Measurements from ENCODE around the gene C10orf53.
"Not testable (repeated sequence)": the region's sequence is repeated elsewhere in the genome, so short reads cannot be mapped to it uniquely, and the experiment has no call there.

C10orf53 gene

DNA sequence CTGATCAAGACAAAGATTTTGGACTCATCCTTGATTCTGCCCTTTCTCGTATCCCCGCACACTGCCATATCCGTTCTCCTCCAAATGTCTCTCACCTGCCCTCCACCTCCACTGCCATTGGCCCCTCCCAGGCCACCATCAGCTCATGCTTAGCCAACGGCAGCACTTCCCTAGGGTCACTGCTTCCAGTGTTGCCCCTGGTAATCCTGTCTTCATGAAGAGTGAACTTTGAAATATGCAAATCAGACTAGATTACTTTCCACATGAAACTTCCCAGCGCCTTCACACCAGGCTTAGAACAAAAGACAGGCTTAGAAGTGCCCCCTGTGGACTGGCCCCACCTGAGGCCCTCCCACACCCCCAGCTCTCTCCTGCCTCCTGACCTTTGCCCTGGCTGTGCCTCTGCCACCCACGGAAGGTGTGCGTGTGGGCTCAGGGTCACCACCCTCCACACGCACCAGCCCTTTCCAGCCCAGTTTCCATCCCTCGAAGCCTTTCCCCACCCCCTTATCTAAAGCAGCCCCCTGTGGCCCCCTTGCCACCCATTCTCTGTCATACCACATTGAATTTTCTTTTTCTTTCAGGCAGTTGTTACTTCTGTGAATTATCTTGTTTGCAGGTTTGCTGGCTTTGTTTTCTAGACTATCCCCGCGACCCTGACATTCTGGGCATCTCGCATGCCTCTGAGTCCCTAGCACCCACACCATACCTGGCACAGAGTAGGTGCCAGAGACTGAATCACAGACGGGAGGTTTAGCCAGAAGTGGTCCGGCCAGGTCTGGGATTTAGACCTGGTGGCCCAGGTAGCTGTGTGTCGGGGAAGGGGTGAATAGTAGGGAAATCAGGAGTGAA is 26.8 kb upstream of the C10orf53 start:
- DNase-seq (ENCODE audit: low read depth in 1 of 2, low spot score in 1 of 2) = no peak

DNA sequence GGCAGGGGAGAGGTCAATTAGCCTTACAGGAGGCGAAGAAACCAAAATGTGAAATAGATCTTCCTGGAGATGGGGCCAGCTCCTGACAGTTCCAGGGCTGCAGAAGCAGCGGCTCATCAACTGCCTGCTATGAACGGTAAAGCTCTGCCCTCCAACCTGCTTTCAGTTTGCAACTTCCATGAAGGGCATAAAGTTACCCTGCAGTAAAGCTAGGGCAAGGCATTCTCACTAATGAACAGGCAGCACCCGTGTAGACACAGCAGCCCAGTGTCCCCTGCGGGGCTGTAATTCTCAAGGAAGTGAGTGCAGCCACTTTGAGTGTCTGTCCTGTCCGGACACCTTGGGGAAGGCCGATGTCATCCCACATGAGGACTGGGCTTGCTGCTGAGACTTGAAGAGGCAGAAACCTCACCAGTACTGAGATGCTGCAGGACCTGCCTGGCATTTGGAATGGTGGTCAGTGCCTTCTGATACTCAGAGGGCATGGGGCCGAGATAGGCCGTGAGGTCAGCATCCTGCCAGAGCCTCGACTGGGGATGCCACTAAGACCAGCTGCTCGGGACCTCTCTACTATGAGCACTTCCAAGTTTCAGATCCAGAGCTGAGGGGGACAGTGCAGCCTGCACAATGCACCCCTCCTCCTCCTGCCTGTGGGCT is 26.1 kb upstream of the C10orf53 start:
- no peak for DNase-seq (ENCODE audit: low read depth in 1 of 2, low spot score in 1 of 2)

DNA sequence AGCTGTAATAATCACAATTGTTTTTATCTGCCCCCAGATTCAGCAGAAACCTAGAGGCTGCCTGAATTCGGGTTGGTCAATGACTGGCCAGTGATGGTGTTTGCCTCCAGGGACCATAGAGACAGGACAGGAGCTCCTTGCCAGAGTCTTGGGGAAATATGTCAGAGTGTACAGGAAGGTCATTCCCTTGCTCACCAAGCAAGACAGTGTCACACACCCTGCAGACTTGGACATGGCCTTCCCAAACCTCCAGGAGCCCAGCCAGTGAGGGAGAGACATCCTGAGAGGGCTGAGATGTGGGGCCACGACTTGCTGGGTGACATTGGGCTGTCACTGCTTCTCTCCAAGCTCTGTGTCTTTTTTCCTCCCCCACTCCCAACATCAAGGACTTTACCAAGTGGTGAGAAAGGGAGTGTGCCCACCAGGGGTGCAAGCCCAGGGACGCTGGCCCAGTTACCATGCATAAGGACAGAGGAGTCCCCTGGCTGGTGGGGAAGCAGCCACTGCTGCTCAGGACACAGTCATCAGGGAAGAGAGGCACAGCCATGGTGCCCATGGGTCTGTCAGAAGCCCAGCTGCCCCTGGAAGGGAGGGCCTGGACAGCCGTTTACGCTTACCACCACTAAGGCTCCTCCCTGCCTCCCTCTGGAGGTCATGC is 25.3 kb upstream of the C10orf53 start:
- no peak for DNase-seq (ENCODE audit: low read depth in 1 of 2, low spot score in 1 of 2)

DNA sequence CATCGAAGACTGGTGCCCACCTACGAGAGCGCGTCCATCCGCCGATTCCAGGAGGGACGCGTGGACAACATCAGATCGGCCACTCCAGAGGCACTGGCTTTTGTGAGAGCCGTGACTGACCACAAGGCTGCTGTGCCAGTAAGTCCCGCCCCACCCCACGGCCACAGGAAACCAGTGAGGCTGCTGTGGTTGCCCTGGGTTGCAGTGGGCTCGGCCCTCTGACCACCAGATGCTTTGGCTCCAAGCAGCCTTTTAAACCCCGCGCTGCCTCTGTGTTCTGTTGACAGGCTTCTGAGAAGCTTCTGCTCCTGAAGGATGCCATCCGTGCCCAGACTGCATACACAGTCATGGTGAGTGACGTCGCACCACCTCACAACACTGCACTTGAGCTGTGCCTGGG is 24.4 kb upstream of the C10orf53 start:
- no peak for DNase-seq (ENCODE audit: low read depth in 1 of 2, low spot score in 1 of 2)

DNA sequence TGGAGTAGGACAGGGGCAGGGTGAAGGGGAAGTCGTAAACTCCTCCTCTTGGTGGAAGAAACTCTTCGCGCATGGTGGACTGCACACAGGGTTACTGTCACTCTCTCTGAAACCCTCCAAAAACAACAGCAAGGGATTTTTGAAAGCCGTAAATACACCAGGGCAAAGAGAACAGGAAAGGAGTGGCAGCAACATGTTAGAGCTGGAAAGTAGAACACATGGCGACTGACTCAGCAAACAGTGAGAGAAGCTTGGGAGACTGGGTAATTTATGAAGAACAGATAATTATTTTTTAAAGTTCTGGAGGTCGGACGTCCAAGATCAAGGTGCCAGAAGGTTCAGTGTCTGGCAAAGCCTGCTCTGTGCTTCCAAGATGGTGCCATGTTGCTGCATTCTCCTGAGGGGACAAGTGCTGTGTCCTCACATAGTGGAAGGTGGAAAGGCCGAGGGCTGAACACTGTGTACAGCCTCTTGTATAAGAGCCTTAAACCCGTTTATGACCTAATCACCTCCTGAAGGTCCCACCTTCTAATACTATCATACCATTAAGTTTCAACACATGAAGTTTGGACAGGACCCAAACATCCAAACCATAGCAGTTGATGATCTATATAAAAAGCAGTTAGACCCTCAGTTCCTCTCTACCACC is 22.5 kb upstream of the C10orf53 start:
- no peak for DNase-seq (ENCODE audit: low read depth in 1 of 2, low spot score in 1 of 2)

DNA sequence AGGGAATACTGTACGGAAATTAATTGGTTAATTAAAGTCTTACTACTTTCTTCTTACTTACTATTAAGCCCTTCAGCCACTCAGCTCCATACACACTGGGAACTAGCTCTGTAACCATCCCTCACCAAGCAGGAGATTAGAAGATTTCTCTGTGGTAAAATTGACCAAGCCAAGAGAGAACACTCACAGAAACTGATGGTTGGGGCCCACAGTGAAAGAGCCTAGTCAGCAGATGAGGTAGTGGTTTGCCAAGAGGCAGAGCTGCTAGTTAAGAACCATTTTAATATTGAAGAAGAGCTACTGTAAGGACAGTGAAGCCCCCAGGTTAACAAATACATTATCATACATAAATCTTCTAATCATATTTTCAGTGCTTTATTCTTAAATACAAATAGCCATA is 21.8 kb upstream of the C10orf53 start:
- DNase-seq (ENCODE audit: low read depth in 1 of 2, low spot score in 1 of 2) = no peak

DNA sequence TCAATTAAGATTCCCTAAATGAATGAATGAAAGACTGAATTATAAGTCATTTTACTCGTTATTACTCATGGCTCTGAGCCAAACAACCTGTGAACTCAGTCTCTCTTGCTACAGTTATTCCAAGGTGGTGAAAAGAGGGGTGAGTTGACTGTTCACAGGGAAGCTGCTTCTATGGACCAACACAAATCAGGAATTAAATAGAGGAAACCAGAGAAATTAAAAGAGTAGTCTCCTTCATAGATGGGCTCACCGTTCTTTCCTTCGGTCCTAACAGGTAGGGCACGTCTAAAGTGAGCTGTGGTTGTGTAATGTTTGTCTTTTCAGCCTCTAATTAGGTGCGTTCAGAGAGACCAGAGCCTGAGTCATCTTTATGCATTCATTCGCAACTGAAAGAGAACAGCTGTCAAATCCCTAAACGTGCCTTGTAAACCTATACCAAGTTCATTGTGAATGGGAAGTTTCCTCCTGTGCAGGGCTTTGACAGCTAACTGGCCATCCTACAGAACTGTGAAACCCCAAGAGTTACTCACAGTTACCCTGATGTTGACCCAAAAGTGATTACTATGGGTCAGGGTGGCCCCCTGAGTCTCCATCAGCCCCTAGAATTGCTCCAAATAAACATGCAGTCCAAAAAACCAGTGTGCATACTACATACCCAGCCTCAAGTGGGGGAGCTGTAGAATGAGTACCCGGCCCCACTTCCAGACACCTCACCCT is 18.2 kb upstream of the C10orf53 start:
- DNase-seq (ENCODE audit: low read depth in 1 of 2, low spot score in 1 of 2) = no peak

DNA sequence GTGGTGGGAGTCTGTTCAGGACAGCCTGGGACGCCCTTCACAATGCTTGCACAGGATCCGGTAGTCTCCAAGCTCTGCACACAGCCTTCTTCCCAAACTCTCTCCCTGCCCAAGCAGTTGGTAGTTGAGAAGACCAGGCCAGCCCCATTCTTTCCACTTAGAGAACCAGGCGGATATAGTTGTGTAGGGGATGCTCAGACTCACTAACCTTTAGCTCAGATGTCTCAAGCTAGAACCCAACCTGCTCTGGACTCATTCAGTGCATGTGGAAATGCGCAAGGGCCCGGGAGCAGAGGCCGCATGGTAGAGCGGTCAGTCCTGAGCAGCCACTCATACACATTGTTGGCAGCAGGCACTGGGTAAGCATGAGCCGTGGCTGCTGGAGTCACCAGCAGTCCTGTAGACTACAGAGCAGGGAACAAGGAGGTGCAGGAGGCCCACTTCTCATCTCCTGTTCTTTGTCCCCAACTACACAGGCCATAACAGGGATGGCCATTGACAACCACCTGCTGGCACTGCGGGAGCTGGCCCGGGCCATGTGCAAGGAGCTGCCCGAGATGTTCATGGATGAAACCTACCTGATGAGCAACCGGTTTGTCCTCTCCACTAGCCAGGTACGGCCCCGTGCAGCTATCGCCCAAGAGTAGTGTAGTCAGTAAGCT is 17.2 kb upstream of the C10orf53 start:
- no peak for DNase-seq (ENCODE audit: low read depth in 1 of 2, low spot score in 1 of 2)

DNA sequence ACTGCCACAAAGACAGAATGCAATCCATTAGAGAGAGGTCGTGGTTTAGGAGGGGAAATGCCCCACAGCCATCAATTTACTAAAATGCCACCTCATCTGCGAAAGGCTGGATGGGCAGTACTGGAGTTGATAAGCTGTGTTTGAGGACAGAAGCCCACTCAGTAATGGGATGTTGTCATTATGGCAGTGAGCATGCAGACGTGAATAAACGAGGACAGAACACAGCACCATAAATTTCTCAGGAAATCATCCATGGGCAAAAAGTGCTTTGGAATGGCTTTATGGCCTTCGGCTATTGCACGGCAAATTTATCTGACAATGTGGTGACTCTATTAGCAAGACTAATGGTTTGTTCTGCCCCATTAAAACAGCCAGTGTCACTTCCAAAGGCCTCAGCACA is 15.9 kb upstream of the C10orf53 start:
- no peak for DNase-seq (ENCODE audit: low read depth in 1 of 2, low spot score in 1 of 2)

DNA sequence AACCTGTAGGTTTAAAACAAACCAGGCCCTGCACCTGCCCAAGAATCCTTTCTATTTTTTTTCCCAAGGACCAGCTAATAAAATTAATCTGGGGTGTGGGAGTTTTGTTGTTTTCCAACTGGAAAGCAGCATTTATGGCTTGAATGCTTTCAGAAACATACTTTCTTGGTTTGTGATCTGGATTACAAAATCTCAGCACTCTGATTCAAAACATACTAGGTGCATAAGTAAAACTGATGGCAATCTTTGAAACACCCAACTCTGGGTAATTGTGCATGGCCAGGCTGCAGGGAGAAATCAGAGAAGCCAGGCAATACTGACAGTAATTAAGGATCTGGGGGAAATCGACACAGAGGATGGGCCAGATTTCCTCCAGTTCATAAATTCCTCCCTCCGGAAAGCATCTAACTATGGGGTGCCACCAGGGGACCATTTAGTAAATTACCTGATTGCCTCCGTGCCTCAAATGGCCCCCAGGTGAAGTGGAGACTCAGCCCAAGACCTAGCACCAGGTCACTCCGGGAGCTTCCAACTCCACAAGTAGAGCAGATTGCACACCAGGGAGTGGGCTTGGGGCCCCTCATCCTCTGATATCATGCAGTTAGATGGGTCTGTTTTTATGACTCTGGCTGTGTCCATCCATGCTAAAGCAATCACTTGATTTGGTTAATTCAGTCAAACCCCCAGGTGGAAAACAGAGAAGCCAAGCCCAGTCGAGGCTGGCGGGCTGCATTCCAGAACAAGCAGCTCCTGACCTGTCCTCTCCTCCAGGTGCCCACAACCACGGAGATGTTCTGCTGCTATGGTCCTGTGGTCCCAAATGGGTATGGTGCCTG is 15.2 kb upstream of the C10orf53 start:
- no peak for DNase-seq (ENCODE audit: low read depth in 1 of 2, low spot score in 1 of 2)

DNA sequence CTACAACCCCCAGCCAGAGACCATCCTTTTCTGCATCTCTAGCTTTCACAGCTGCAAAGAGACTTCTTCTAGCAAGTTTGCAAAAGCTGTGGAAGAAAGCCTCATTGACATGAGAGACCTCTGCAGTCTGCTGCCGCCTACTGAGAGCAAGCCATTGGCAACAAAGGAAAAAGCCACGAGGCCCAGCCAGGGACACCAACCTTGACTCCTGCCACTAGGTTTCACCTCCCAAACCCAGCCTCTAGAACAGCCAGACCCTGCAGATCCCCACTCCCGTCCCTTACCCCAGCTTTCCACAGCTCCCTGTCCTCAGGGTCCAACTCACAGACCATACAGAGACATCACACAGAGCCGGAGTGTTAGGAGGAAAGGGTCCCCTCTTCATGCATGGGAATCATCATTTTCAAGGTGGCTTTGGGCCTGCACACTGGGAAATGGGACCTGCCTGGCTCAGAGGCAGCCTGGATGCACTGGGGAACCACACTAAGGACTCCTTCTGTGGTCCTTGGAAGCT is 14.6 kb upstream of the C10orf53 start:
- no peak for DNase-seq (ENCODE audit: low read depth in 1 of 2, low spot score in 1 of 2)

DNA sequence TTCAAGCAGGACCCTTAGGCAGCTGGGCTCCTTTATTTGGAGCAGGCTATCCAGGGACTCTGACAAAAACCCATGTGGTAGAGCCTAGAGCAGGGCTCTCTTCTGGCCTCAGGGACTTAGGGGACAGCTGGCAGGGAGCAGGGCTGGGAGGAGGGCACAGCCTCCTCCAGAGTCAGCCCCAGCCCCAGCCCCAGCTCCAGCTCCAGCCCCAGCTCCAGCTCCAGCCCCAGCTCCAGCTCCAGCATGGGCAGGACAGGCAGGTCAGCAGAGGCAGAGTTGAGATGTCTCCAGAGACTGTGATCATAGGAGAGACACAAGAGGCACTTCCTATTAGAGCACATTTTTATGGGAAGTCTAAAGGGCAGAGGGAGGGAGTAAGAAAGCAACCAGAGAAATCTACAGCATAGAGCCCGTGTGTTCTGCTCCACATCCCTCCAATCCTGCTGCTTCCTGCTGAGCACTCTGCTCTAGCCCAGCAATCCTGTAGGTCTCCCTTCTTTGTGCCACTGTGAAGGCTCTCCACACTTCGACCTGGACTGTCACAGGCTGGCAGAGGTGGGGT is 13.3 kb upstream of the C10orf53 start:
- DNase-seq (ENCODE audit: low read depth in 1 of 2, low spot score in 1 of 2) = no peak

DNA sequence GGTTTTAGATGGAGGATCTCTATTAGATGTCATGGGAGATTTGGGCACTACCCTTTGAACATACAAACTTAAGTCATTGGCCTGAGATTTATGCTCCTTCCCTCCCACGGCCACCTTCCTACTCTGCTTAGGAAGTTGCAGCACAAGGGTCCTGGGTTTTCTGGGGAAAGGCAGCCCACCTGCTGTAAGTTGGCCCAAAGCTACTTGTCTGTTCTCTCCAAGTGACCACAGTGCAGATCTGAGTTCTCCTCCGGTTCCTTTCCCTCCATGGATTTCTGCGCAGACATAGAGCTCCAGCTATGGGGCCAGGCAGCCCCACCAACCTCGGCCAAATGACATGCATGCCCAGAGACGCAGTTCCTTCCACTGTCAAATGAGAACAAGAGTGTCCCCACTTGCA is 12.8 kb upstream of the C10orf53 start:
- DNase-seq (ENCODE audit: low read depth in 1 of 2, low spot score in 1 of 2) = no peak

DNA sequence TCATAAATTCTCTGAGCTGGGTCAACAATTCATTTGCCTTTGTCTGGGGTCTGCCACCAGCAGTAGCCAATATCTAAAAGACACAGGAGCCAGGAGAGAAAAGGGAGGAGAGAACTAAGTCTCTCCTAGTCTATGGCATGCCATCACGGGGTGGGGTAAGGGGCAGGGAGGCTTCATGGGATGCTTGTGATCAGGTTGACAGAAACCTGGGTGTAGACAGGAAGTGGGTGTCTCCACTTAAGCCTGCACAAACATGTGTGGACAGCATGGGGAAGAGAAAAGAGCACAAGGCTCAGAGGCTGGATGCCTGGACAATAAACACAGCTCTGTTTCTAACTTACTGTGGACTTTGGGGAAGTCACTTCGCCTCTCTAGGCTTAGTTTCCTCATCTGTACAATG is 11.5 kb upstream of the C10orf53 start:
- no peak for DNase-seq (ENCODE audit: low read depth in 1 of 2, low spot score in 1 of 2)

DNA sequence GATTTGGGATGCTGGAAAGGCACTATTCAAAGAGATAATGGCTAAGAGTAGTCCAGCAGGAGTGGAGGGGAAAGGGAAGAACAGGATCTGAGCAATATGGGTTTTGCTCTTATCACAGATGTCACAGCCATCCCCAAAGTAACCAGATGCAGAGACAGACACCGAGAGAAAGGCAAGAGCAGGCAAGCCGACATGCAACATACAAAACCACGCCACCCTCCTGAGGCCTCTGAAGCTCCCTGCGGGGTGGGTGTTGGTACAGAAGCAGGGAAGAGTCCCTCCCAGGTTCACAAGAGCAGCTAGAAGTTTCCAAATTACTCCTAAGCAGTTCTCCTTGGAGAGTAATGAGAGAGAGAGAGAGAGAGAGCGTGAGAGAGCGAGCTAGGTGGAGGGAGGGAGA is 10.8 kb upstream of the C10orf53 start:
- no peak for DNase-seq (ENCODE audit: low read depth in 1 of 2, low spot score in 1 of 2)

DNA sequence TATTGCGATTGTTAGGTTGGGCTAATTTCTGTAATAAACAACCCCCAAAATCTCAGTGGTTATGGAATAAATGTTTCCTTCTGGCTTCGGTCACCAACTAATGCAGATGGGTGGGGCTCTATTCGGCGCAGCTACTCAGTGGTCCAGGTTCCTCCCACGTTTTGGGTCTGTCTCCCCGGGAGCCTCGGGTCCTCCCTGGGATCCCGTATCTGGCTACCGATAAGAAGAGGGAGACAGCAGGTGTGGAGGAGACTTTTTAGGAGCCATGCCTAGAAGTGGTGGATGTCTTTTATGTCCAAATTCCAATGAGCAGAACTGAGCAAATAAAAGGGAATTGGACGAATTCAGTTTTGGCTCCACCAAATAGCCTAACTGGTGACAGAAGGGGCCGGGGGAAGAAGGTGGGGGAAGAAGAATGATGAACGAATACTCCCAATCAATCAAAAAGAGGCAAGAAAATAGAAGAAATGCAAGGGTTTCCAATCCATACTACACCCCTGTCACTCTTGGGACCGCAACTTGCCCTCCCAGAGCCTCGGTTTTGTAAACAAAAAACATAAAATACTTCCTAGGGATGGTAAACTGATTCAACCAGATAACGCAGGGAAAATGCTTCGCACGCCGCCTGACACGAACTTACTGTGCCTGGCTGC is 498 bp upstream of the C10orf53 start:
- DNase-seq (ENCODE audit: low read depth in 1 of 2, low spot score in 1 of 2) = no peak

DNA sequence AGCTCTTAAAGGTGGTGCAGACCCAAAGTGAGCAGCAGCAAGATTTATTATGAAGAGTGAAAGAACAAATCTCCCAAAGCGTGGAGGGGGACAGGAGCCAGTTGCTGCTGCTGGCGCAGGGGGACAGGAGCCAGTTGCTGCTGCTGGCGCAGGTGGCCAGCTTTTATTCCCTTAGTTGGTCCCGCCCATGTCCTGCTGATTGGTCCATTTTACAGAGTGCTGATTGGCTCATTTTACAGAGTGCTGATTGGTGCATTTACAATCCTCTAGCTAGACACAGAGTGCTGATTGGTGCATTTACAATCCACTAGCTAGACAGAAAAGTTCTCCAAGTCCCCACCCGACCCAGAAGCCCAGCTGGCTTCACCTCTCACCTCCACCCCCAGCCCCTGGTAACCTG is 3.0 kb downstream of the C10orf53 start:
- not testable (repeated sequence) for DNase-seq (ENCODE audit: low read depth in 1 of 2, low spot score in 1 of 2)

DNA sequence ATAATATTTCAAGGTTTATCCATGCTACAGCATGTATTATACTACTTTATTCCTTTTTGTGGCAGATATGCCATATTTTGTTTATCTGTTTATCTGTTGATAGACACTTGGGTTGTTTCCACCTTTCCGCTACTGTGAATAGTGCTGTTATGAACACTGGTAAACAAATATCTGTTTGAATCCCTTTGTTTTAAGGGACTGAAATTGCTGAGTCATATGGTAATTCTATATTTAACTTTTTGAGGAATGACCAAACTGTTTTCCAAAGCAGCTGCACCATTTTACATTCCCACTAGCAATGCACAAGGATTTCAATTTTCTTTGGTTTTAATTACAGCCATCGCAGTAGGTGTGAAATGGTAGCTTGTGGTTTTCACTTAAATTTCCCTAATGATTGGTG is 3.4 kb downstream of the C10orf53 start:
- no peak for DNase-seq (ENCODE audit: low read depth in 1 of 2, low spot score in 1 of 2)

DNA sequence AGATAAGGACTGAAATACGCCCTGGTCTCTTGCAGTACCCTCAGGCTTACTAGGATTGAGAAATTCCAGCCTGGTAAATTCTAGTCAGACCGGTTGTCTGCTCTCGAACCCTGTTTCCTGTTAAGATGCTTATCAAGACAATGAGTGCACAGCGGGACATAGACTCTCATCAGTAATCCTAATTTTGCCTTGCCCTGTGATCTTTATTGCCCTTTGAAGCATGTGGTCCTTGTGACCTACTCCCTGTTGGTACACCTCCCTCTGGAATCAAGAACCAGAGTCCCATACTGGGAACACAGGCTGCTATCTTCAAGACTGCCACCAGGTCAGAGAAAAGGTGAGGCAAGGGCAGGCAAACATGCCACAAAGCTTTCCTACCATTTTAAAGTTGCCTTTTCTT is 7.2 kb downstream of the C10orf53 start:
- no peak for DNase-seq (ENCODE audit: low read depth in 1 of 2, low spot score in 1 of 2)
